HG03045 (cell line): ENCODE data around the gene UGT1A4.
"Not testable (repeated sequence)": the region's sequence is repeated elsewhere in the genome, so short reads cannot be mapped to it uniquely, and the experiment has no call there.

ENCODE experiments used
- ATAC-seq: cut with Tn5 transposase; IDR thresholded peaks from one replicate; pipeline ENCODE4 v1.9.1; 2021; ENCODE audit warnings: mild to moderate bottlenecking, moderate library complexity; ENCODE audit not compliant: unreplicated experiment

Gene UGT1A4

GRCh38 chr2:233746475-233747282 lies 28.1 kb downstream of the UGT1A4 start:
- no peak for ATAC-seq

GRCh38 chr2:233747283-233747544 lies 28.7 kb downstream of the UGT1A4 start:
- ATAC-seq: no peak

- ATAC-seq: not testable (repeated sequence)
Observed at GRCh38 chr2:233750689-233751088, 32.2 kb downstream of the UGT1A4 start.

GRCh38 chr2:233751212-233752009 lies 32.9 kb downstream of the UGT1A4 start:
- not testable (repeated sequence) for ATAC-seq

GRCh38 chr2:233754872-233755611 lies 36.5 kb downstream of the UGT1A4 start:
- ATAC-seq: no peak

- no peak for ATAC-seq
Observed at GRCh38 chr2:233756429-233757081, 38.0 kb downstream of the UGT1A4 start.

- ATAC-seq: no peak
Observed at GRCh38 chr2:233758141-233758540, 39.6 kb downstream of the UGT1A4 start.

GRCh38 chr2:233758849-233759248 lies 40.3 kb downstream of the UGT1A4 start:
- no peak for ATAC-seq

- no peak for ATAC-seq
Observed at GRCh38 chr2:233760043-233760442, 41.5 kb downstream of the UGT1A4 start, which contains the start of gene UGT1A1. Gene UGT1A1 (plus strand): TSS chr2:233760270. CDS start chr2:233760288, 18 bp downstream.

GRCh38 chr2:233761040-233761769 lies 42.7 kb downstream of the UGT1A4 start:
- ATAC-seq: no peak

GRCh38 chr2:233764264-233764663 lies 45.7 kb downstream of the UGT1A4 start:
- no peak for ATAC-seq

- ATAC-seq: no peak
Observed at GRCh38 chr2:233764761-233765160, 46.2 kb downstream of the UGT1A4 start.

- ATAC-seq: no peak
Observed at GRCh38 chr2:233766416-233766815, 47.9 kb downstream of the UGT1A4 start.

GRCh38 chr2:233768076-233768475 lies 49.5 kb downstream of the UGT1A4 start:
- no peak for ATAC-seq

- ATAC-seq: no peak
Observed at GRCh38 chr2:233769260-233769659, 50.7 kb downstream of the UGT1A4 start.

- ATAC-seq: no peak
Observed at GRCh38 chr2:233772153-233772552, 53.6 kb downstream of the UGT1A4 start.

GRCh38 chr2:233772583-233772982 lies 54.0 kb downstream of the UGT1A4 start:
- no peak for ATAC-seq

GRCh38 chr2:233773854-233774253 lies 55.3 kb downstream of the UGT1A4 start:
- no peak for ATAC-seq

- ATAC-seq: no peak
Observed at GRCh38 chr2:233775414-233775813, 56.9 kb downstream of the UGT1A4 start.

GRCh38 chr2:233778030-233778429 lies 59.5 kb downstream of the UGT1A4 start, which contains the start of gene MROH2A:
Gene MROH2A (plus strand): TSS chr2:233778330. CDS start chr2:233779359, 1,029 bp downstream.
- no peak for ATAC-seq
